Measurements from ENCODE around the gene PLXDC2. TPM values are rescaled to one million over a fixed set of nuclear protein-coding genes. Genes with fewer than 3 reads are reported as not detected.

The PLXDC2 gene
- total and polyA plus RNA-seq, 2 donors (not counting 1 experiment from before 2014, with no cell fraction given): 4.2 to 5.1 TPM

- Histone ChIP-seq H2AFZ (ENCODE audit: low read length) (no peak overlapping the region), H3K27me3 (ENCODE audit: control insufficient read depth, insufficient read depth, low read length) (no peaks in the 10 kb centered on the region), H3K79me2 (ENCODE audit: control insufficient read depth, insufficient read depth, low read length) (no peaks in the 10 kb centered on the region), H3K4me1 (ENCODE audit: control insufficient read depth, extremely low read depth, insufficient read depth, low read length) (no peaks in the 10 kb centered on the region), H4K20me1 (ENCODE audit: control insufficient read depth, extremely low read depth, insufficient read depth, low read length) (no peaks in the 10 kb centered on the region), H3K27ac (ENCODE audit: insufficient read depth, low read length) (no peak overlapping the region), H3K4me2 (ENCODE audit: extremely low read depth, insufficient read depth, low read length) (no peak overlapping the region), H3K4me3 (replicated peaks in 1 of 4; ENCODE audit: control extremely low read depth in 1 of 4, insufficient read depth in 1 of 4, low read depth in 3 of 4, low read length in 4 of 4) (no peak overlapping the region), H3K9me3 (ENCODE audit: control insufficient read depth, insufficient read depth, low read depth, low read length) (no peaks in the 10 kb centered on the region), H3K36me3 (ENCODE audit: control insufficient read depth, insufficient read depth, low read length) (no peaks in the 10 kb centered on the region), H3K9ac (ENCODE audit: insufficient read depth, low read length) (no peak overlapping the region)
- TF ChIP-seq EZH2 (IDR thresholded peaks at IDR 0.05; ENCODE audit: low read length, missing control alignments) (no peak), CTCF (conservative IDR thresholded peaks at IDR 0.05 in 1 of 2, IDR thresholded peaks at IDR 0.05 in 1 of 2; ENCODE audit: low read depth in 1 of 2, low read length in 2 of 2) (no peak)
- no peak for DNase-seq (ENCODE audit: low read depth in 2 of 2)
These were observed 97.8 kb downstream of the PLXDC2 start for GRCh38 chr10:19913987-19914386.

GRCh38 chr10:19915125-19915524 lies 98.9 kb downstream of the PLXDC2 start:
- no peak overlapping the region for H3K4me2 ChIP-seq (ENCODE audit: extremely low read depth, insufficient read depth, low read length)
- no peak for TF ChIP-seq CTCF (conservative IDR thresholded peaks at IDR 0.05 in 1 of 2, IDR thresholded peaks at IDR 0.05 in 1 of 2; ENCODE audit: low read depth in 1 of 2, low read length in 2 of 2)
- TF ChIP-seq EZH2 (IDR thresholded peaks at IDR 0.05; ENCODE audit: low read length, missing control alignments): no peak
- no peaks in the 10 kb centered on the region for H3K9me3 ChIP-seq (ENCODE audit: control insufficient read depth, insufficient read depth, low read depth, low read length)
- no peak for DNase-seq (ENCODE audit: low read depth in 2 of 2)
- no peaks in the 10 kb centered on the region for H3K79me2 ChIP-seq (ENCODE audit: control insufficient read depth, insufficient read depth, low read length)
- no peak overlapping the region for H2AFZ ChIP-seq (ENCODE audit: low read length)
- no peaks in the 10 kb centered on the region for H4K20me1 ChIP-seq (ENCODE audit: control insufficient read depth, extremely low read depth, insufficient read depth, low read length)
- H3K27me3 ChIP-seq (ENCODE audit: control insufficient read depth, insufficient read depth, low read length): no peaks in the 10 kb centered on the region
- no peak overlapping the region for H3K4me3 ChIP-seq (replicated peaks in 1 of 4; ENCODE audit: control extremely low read depth in 1 of 4, insufficient read depth in 1 of 4, low read depth in 3 of 4, low read length in 4 of 4)
- no peak overlapping the region for H3K9ac ChIP-seq (ENCODE audit: insufficient read depth, low read length)
- no peaks in the 10 kb centered on the region for H3K36me3 ChIP-seq (ENCODE audit: control insufficient read depth, insufficient read depth, low read length)
- no peaks in the 10 kb centered on the region for H3K4me1 ChIP-seq (ENCODE audit: control insufficient read depth, extremely low read depth, insufficient read depth, low read length)
- no peak overlapping the region for H3K27ac ChIP-seq (ENCODE audit: insufficient read depth, low read length)

DNA sequence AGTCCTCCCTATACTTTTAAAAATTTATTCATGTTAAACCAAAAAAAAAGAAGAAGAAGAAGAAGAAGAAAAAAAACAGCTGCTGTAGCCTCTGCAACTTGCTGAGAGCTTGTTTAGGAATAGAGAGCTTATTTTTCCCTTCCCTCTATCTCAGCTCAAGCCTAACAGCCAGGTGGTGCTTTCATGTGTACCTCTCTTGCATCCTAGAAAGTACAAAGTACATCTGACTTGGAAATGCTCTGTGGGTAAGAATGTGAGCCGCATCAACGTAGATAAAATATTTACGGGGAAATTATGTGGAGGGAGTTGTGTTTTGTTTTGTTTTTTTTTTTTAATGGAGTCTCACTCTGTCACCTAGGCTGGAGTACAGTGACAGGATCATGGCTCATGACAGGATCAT lies 99.6 kb downstream of the PLXDC2 start:
- no peaks in the 10 kb centered on the region for H3K27me3 ChIP-seq (ENCODE audit: control insufficient read depth, insufficient read depth, low read length)
- no peak for DNase-seq (ENCODE audit: low read depth in 2 of 2)
- no peak overlapping the region for H3K4me2 ChIP-seq (ENCODE audit: extremely low read depth, insufficient read depth, low read length)
- H3K4me3 ChIP-seq (replicated peaks in 1 of 4; ENCODE audit: control extremely low read depth in 1 of 4, insufficient read depth in 1 of 4, low read depth in 3 of 4, low read length in 4 of 4): no peak overlapping the region
- no peaks in the 10 kb centered on the region for H3K36me3 ChIP-seq (ENCODE audit: control insufficient read depth, insufficient read depth, low read length)
- H3K27ac ChIP-seq (ENCODE audit: insufficient read depth, low read length): no peak overlapping the region
- H3K9me3 ChIP-seq (ENCODE audit: control insufficient read depth, insufficient read depth, low read depth, low read length): no peaks in the 10 kb centered on the region
- TF ChIP-seq EZH2 (IDR thresholded peaks at IDR 0.05; ENCODE audit: low read length, missing control alignments): no peak
- no peak for TF ChIP-seq CTCF (conservative IDR thresholded peaks at IDR 0.05 in 1 of 2, IDR thresholded peaks at IDR 0.05 in 1 of 2; ENCODE audit: low read depth in 1 of 2, low read length in 2 of 2)
- H2AFZ ChIP-seq (ENCODE audit: low read length): no peak overlapping the region
- H3K4me1 ChIP-seq (ENCODE audit: control insufficient read depth, extremely low read depth, insufficient read depth, low read length): no peaks in the 10 kb centered on the region
- no peak overlapping the region for H3K9ac ChIP-seq (ENCODE audit: insufficient read depth, low read length)
- no peaks in the 10 kb centered on the region for H3K79me2 ChIP-seq (ENCODE audit: control insufficient read depth, insufficient read depth, low read length)
- H4K20me1 ChIP-seq (ENCODE audit: control insufficient read depth, extremely low read depth, insufficient read depth, low read length): no peaks in the 10 kb centered on the region
